Heart left ventricle (tissue), 13 donors: Measurements from ENCODE around the gene PSORS1C1.
"Not testable (repeated sequence)": the region's sequence is repeated elsewhere in the genome, so short reads cannot be mapped to it uniquely, and the experiment has no call there.

ENCODE experiments used
- POLR2A ChIP-seq, 2 donors: fragments of 450-650 bp; IDR thresholded peaks; one replicate each; pipeline ENCODE4 v1.6.1; 2017; ENCODE audit warnings: antibody characterized with exemption in 2 of 2, mild to moderate bottlenecking in 2 of 2, moderate library complexity in 2 of 2
- TF ChIP-seq, protein P1 (sequence below), 12 donors: fragments of 200-600 bp; sonication (generic) in 4 of 12; IDR thresholded peaks; one replicate each; pipeline versions ENCODE4 v1.5.0 to v1.8.0; 2018 to 2022; ENCODE audit warnings: antibody characterized with exemption in 12 of 12, mild to moderate bottlenecking in 5 of 12
- donor health status: ischemic (EF 13 %, LVEDD 7.1; RV severe dilation, severe dysfunction).
- donor health status: DM: no; HTN: yes; CAD: no.
- donor health status: DM: no; HTN: no; CAD: no.
- donor health status: ischemic (EF 25% LVEDD 6.9; RV normal size, moderate dysfunction).
- donor health status: ischemic (EF 25% LVEDD 5.7; RV mildly dilated, moderate dysfunction).
- donor health status: ischemic (EF 35%, LVEDD 5.7; RV mildly dilated, moderate dysfunction).
- donor health status: nonischemic (EF 11% LVEDD 7.7; RV severe dilation, severe dysfunction).
- donor health status: DM: yes; HTN: yes; CAD: no.
- donor health status: PGD.
- donor health status: ischemic (EF 29% LVEDD 5.4; RV normal size, mild dysfunction).
- donor health status: nonischemic (EF 23%, LVEDD 6.1; RV moderate dilation, normal function).

GRCh38 chr6:31169858-31170599 lies 55.4 kb downstream of the PSORS1C1 start:
- TF ChIP-seq, protein P1, sequence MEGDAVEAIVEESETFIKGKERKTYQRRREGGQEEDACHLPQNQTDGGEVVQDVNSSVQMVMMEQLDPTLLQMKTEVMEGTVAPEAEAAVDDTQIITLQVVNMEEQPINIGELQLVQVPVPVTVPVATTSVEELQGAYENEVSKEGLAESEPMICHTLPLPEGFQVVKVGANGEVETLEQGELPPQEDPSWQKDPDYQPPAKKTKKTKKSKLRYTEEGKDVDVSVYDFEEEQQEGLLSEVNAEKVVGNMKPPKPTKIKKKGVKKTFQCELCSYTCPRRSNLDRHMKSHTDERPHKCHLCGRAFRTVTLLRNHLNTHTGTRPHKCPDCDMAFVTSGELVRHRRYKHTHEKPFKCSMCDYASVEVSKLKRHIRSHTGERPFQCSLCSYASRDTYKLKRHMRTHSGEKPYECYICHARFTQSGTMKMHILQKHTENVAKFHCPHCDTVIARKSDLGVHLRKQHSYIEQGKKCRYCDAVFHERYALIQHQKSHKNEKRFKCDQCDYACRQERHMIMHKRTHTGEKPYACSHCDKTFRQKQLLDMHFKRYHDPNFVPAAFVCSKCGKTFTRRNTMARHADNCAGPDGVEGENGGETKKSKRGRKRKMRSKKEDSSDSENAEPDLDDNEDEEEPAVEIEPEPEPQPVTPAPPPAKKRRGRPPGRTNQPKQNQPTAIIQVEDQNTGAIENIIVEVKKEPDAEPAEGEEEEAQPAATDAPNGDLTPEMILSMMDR (IDR thresholded peaks at IDR 0.05), result not testable (repeated sequence)
- TF ChIP-seq POLR2A (IDR thresholded peaks at IDR 0.05), result not testable (repeated sequence)
